PC-3 (cell line): ENCODE data around the gene OVOL3. TPM values are rescaled to one million over a fixed set of nuclear protein-coding genes. Genes with fewer than 3 reads are reported as not detected.

Experiments used
- ATAC-seq: fragments of 200-7000 bp; cut with Tn5 transposase; 2 replicates; pipeline ENCODE4 v1.9.1; 2020; ENCODE audit warnings: mild to moderate bottlenecking, moderate library complexity
- BruUV-seq: library from RNA; stranded (reverse); fragments of 400-500 nt; replicated peaks from 2 replicates; lab custom pipeline; 2021; lab: Mats Ljungman, UMichigan
- CTCF ChIA-PET: fragments of 300-600 bp; sonication (Branson Sonifier 250); formaldehyde crosslinking; loops from one replicate; lab custom pipeline; 2022; ENCODE audit warnings: antibody characterized with exemption; lab: Charles Lee
- POLR2A ChIA-PET: fragments of 300-600 bp; sonication (Branson Sonifier 250); formaldehyde crosslinking; loops from one replicate; lab custom pipeline; 2022; ENCODE audit warnings: antibody characterized with exemption; ENCODE audit not compliant: unreplicated experiment; lab: Charles Lee
- DNase-seq: peaks from one replicate; pipeline ENCODE4 v3.0.0-alpha.2; 2015
- H2AFZ ChIP-seq: fragments of 300-600 bp; sonication (generic); 2 replicates; pipeline ENCODE4 v1.6.0; 2016; ENCODE audit warnings: antibody characterized with exemption, low read length
- H3F3A ChIP-seq: fragments of 300-600 bp; sonication (generic); one replicate; pipeline ENCODE4 v1.6.0; 2017; ENCODE audit warnings: antibody characterized with exemption, low read length, control low read depth, mild to moderate bottlenecking; ENCODE audit not compliant: unreplicated experiment
- H3K27ac ChIP-seq: fragments of 300-600 bp; sonication (generic); 2 replicates; pipeline ENCODE4 v1.5.1; 2016; ENCODE audit warnings: mild to moderate bottlenecking, low read length
- H3K27me3 ChIP-seq: fragments of 300-600 bp; sonication (generic); 2 replicates; pipeline ENCODE4 v1.6.1; 2016; ENCODE audit warnings: low read length, mixed read lengths
- H3K36me3 ChIP-seq: fragments of 300-600 bp; sonication (generic); 2 replicates; pipeline ENCODE4 v1.6.1; 2016; ENCODE audit warnings: low read depth, mixed run types, low read length, mixed read lengths
- H3K4me1 ChIP-seq: fragments of 300-600 bp; sonication (generic); 2 replicates; pipeline ENCODE4 v1.5.1; 2016; ENCODE audit warnings: low read length; ENCODE audit not compliant: insufficient read depth
- H3K4me2 ChIP-seq: fragments of 300-600 bp; sonication (generic); 2 replicates; pipeline ENCODE4 v1.6.0; 2016; ENCODE audit warnings: low read length
- H3K4me3 ChIP-seq: fragments of 300-600 bp; sonication (generic); 2 replicates; pipeline ENCODE4 v1.5.1; 2016; ENCODE audit warnings: mild to moderate bottlenecking, low read length, mixed read lengths
- H3K79me2 ChIP-seq: fragments of 300-600 bp; sonication (generic); 2 replicates; pipeline ENCODE4 v1.6.1; 2017; ENCODE audit warnings: low read length, mixed read lengths
- H3K9ac ChIP-seq: fragments of 300-600 bp; sonication (generic); 2 replicates; pipeline ENCODE4 v1.6.0; 2016; ENCODE audit warnings: mild to moderate bottlenecking, low read length
- H3K9me2 ChIP-seq: fragments of 300-600 bp; sonication (generic); replicated peaks from 2 replicates; pipeline ENCODE4 v1.6.1; 2016; ENCODE audit warnings: mixed run types, low read length, mixed read lengths
- H3K9me3 ChIP-seq: fragments of 300-600 bp; sonication (generic); 2 replicates; pipeline ENCODE4 v1.6.1; 2016; ENCODE audit warnings: low read length, mixed read lengths
- H4K20me1 ChIP-seq: fragments of 300-600 bp; sonication (generic); 2 replicates; pipeline ENCODE4 v1.6.1; 2016; ENCODE audit warnings: low read length, mixed read lengths
- EZH2 ChIP-seq: fragments of 300-600 bp; sonication (generic); IDR thresholded peaks from one replicate; pipeline ENCODE4 v1.6.1; 2017; ENCODE audit warnings: antibody characterized with exemption, mild to moderate bottlenecking, low read length; ENCODE audit not compliant: unreplicated experiment
- EZH2phosphoT487 ChIP-seq: fragments of 300-600 bp; sonication (generic); IDR thresholded peaks from 2 replicates; pipeline ENCODE4 v1.6.1; 2018; ENCODE audit warnings: mild to moderate bottlenecking, antibody characterized with exemption, low read length, borderline replicate concordance
- intact Hi-C: fragments of 100-400 bp; cut with micrococcal nuclease; formaldehyde crosslinking; loops from 2 replicates; pipeline ENCODE4 v1.9.0; 2023
- total RNA-seq: library from RNA; depleted of rRNA; stranded (reverse); fragments of >200 nt; gene quantifications from 2 replicates; pipeline ENCODE4 v1.2.3, GENCODE V29; 2014
- TF ChIP-seq, protein P1 (sequence below): fragments of 300-600 bp; sonication (generic); conservative IDR thresholded peaks from 2 replicates; pipeline ENCODE4 v1.5.1; 2017; ENCODE audit warnings: antibody characterized with exemption, low read depth, mild to moderate bottlenecking, low read length

The OVOL3 gene
- total RNA-seq, 1 experiment from 2014 or later, result not detected

DNA sequence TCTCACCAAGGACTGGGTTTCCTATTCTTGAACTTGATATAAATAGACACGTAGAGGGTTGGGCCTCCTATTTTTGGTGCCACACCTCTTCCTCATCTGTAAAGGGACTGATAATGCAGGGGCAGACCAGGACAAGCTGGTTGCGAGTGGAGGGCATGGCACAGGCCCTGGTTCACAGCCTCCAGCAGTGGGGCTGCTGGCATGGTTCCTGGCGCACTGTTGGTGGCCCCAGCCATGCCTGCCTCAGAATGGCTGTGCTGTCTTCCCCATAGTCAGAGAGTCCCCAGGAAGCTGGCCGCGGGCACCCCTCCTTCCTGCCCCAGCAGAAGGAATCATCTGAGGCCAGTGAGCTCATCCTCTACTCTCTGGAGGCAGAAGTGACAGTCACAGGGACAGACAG is 10.5 kb upstream of the OVOL3 start:
- ChIA-PET CTCF (no interaction called here), POLR2A (no interaction called here)
- Histone ChIP-seq H3K9me3 (no peaks in the 10 kb centered on the region), H3K9ac (no peak overlapping the region), H3K4me2 (no peak overlapping the region), H3F3A (no peaks in the 10 kb centered on the region), H2AFZ (no peak overlapping the region), H3K36me3 (peaks cover 5% of the 10 kb centered on the region; the same call in 1 of the 2 replicates), H4K20me1 (no peaks in the 10 kb centered on the region), H3K4me3 (no peak overlapping the region), H3K79me2 (no peaks in the 10 kb centered on the region), H3K27ac (no peak overlapping the region), H3K9me2 (no peaks in the 10 kb centered on the region), H3K27me3 (no peaks in the 10 kb centered on the region), H3K4me1 (peaks cover 11% of the 10 kb centered on the region)
- no TSS peak for BruUV-seq
- ATAC-seq, result no peak
- DNase-seq, result no peak
- intact Hi-C loops, result no loop called here
- TF ChIP-seq EZH2 (no peak), EZH2phosphoT487 (no peak)
- TF ChIP-seq, protein P1, sequence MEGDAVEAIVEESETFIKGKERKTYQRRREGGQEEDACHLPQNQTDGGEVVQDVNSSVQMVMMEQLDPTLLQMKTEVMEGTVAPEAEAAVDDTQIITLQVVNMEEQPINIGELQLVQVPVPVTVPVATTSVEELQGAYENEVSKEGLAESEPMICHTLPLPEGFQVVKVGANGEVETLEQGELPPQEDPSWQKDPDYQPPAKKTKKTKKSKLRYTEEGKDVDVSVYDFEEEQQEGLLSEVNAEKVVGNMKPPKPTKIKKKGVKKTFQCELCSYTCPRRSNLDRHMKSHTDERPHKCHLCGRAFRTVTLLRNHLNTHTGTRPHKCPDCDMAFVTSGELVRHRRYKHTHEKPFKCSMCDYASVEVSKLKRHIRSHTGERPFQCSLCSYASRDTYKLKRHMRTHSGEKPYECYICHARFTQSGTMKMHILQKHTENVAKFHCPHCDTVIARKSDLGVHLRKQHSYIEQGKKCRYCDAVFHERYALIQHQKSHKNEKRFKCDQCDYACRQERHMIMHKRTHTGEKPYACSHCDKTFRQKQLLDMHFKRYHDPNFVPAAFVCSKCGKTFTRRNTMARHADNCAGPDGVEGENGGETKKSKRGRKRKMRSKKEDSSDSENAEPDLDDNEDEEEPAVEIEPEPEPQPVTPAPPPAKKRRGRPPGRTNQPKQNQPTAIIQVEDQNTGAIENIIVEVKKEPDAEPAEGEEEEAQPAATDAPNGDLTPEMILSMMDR, result no peak

DNA sequence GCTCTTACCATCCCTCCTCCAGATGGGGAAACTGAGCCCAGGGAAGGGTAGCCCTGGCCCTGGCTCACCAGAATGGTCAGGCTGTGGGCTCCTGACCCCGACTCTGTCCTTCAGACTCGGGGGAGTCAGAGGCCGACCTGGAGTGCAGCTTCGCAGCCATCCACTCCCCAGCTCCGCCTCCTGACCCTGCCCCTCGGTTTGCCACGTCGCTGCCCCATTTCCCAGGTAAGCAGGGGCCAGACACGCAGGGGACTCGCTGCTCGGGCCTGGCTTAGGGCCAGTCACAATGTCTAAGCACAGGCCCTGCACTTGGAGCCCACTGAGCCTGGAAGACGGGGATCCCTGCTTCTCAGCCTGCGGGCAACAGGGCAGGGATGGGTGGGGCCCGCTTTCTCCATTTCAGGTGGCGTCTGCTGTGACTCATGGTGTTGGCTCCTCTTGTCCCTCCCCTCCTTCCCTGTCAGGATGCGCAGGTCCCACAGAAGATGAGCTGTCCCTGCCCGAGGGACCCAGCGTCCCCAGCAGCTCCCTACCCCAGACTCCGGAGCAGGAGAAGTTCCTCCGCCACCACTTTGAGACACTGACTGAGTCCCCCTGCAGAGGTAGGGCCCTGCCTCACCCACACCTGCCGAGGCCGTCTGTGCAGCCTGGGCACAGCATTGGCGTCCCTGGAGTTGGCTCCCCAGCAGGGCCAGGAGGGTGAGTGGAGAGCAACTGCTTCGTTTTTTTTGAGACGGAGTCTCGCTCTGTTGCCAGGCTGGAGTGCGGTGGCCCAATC is 9.2 kb upstream of the OVOL3 start:
- Histone ChIP-seq H3K4me3 (no peak overlapping the region), H3K36me3 (peaks cover 5% of the 10 kb centered on the region; the same call in 1 of the 2 replicates), H3K79me2 (no peaks in the 10 kb centered on the region), H2AFZ (no peak overlapping the region), H3K9me2 (no peaks in the 10 kb centered on the region), H3K27ac (no peak overlapping the region), H4K20me1 (no peaks in the 10 kb centered on the region), H3K9me3 (no peaks in the 10 kb centered on the region), H3F3A (no peaks in the 10 kb centered on the region), H3K4me2 (no peak overlapping the region), H3K9ac (no peak overlapping the region), H3K27me3 (no peaks in the 10 kb centered on the region), H3K4me1 (peaks cover 11% of the 10 kb centered on the region)
- CTCF ChIA-PET, result no interaction called here
- no peak for ATAC-seq
- POLR2A ChIA-PET, result no interaction called here
- BruUV-seq, result no TSS peak
- TF ChIP-seq EZH2phosphoT487 (no peak), EZH2 (no peak)
- TF ChIP-seq, protein P1, result no peak
- no peak for DNase-seq
- intact Hi-C loops, result no loop called here

GRCh38 chr19:36103040-36103626 is 7.8 kb upstream of the OVOL3 start:
- TF ChIP-seq EZH2phosphoT487, result no peak
- TF ChIP-seq, protein P1, result no peak
- no peak for TF ChIP-seq EZH2
- Histone ChIP-seq H3K4me3 (no peak overlapping the region), H3F3A (no peaks in the 10 kb centered on the region), H3K4me2 (no peak overlapping the region), H3K9me3 (no peaks in the 10 kb centered on the region), H3K27me3 (no peaks in the 10 kb centered on the region), H3K9me2 (no peaks in the 10 kb centered on the region), H2AFZ (no peak overlapping the region), H3K36me3 (peaks cover 5% of the 10 kb centered on the region; the same call in 1 of the 2 replicates), H3K9ac (no peak overlapping the region), H3K4me1 (peaks cover 11% of the 10 kb centered on the region), H3K27ac (no peak overlapping the region), H4K20me1 (no peaks in the 10 kb centered on the region), H3K79me2 (no peaks in the 10 kb centered on the region)
- DNase-seq (no peak), ATAC-seq (no peak)
- BruUV-seq, result no TSS peak
- POLR2A ChIA-PET, result no interaction called here
- intact Hi-C loops, result no loop called here
- CTCF ChIA-PET, result no interaction called here
